GM06990 (cell line): ENCODE data around the gene SHISA6.

ENCODE experiments used
- DNase-seq: peaks from one replicate; pipeline ENCODE4 v3.0.0-alpha.2; 2011; ENCODE audit not compliant: insufficient read length; ENCODE audit errors: extremely low read depth
- H3K27me3 ChIP-seq: replicated peaks from 2 replicates; pipeline ENCODE4 v1.6.0; 2011; ENCODE audit warnings: low read length; ENCODE audit not compliant: control insufficient read depth, insufficient read depth
- H3K36me3 ChIP-seq: 2 replicates; pipeline ENCODE4 v1.5.1; 2011; ENCODE audit warnings: low read length; ENCODE audit not compliant: control insufficient read depth, insufficient read depth
- H3K4me3 ChIP-seq: replicated peaks from 2 replicates; pipeline ENCODE4 v1.5.1; 2011; ENCODE audit warnings: low read depth, mild to moderate bottlenecking, control low read depth, low read length
- CTCF ChIP-seq: IDR thresholded peaks from 2 replicates; pipeline ENCODE4 v1.5.1; 2011; ENCODE audit warnings: low read length, control low read depth, mild to moderate bottlenecking, inconsistent platforms; ENCODE audit not compliant: insufficient read depth, poor library complexity, severe bottlenecking

Gene SHISA6

DNA sequence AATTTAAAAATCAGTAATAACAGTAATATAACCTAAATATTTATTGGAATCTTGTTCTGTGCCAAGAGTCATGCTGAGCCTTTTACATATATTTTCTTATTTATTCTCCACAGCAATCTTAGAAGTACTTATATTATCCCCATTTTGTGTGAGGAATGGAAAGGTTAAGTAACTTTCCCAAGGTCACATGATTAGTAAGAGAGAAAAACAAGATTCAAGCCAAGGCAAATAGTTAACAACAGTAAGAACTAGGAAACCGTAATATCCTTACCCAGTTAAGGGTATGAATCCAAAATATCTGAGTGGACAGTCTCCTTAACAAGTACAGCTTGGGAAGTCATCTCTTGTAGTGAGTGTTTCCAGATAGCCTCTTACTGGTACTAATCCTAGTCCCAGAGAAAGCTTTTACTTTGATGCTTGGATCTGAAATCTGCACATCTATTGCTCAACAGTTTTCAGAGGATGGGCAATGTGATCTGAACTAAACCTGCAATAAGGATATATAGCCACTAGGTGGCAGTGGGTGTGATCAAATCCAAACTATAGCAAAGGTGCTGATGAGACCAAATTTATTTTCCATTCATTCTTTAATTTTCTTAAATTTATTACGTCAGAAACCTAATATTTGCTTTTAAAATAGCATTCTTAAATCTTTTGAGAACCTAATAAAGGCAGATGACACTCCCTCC, 23.3 kb downstream of the SHISA6 start:
- Histone ChIP-seq H3K27me3 (no peaks in the 10 kb centered on the region), H3K4me3 (no peak overlapping the region), H3K36me3 (no peaks in the 10 kb centered on the region)
- DNase-seq: no peak
- TF ChIP-seq CTCF: peak; percentile 19

DNA sequence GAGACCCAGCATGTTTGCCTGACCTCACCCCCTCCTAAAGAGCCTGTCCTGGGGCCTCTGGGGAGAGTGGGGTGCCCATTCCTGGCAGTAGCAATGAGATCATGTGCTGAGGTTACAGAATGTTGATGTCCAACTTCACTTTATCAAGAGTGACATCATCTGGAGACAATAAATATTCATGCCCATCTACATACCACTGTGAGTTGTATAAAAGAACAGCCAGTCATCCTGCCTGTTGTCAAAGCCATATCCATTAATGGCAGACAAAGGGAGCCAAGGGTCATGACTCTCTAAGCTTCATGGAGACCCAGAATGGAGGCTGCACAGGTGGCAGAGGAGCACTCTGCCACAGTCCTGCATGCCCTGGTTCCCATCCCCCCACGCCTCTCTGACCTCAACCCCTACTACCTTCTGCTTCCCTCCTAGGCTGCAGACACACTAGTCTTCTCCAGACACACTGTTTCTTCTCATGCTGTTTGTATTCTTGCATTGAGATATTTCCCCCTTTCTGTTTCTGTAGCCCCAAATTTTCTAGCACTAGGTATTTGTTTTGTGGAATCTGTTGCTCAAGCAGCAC, 27.1 kb downstream of the SHISA6 start:
- DNase-seq: no peak
- no peak for TF ChIP-seq CTCF
- H3K4me3 ChIP-seq: no peak overlapping the region
- H3K36me3 ChIP-seq: no peaks in the 10 kb centered on the region
- no peaks in the 10 kb centered on the region for H3K27me3 ChIP-seq

DNA sequence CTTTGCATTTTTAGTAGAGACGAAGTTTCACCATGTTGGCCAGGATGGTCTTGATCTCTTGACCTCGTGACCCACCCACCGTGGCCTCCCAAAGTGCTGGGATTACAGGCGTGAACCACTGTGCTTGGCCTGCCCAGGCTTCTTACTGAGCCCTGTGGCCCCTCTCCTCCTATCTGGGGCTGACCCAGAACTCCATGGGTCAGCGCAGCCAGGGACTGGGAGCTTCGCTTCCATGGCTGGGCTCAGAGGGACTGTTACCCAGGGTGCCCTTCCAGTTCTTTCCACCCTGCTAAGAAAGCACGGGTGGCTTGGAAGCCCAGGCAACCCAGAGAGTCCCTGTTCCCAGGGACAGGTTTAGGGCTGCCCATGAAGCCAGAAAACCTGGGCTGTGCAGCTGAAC, 28.2 kb downstream of the SHISA6 start:
- no peak overlapping the region for H3K4me3 ChIP-seq
- no peak for DNase-seq
- H3K36me3 ChIP-seq: no peaks in the 10 kb centered on the region
- no peak for TF ChIP-seq CTCF
- H3K27me3 ChIP-seq: no peaks in the 10 kb centered on the region

- H3K27me3 ChIP-seq: no peaks in the 10 kb centered on the region
- TF ChIP-seq CTCF: no peak
- DNase-seq: no peak
- no peaks in the 10 kb centered on the region for H3K36me3 ChIP-seq
- H3K4me3 ChIP-seq: no peak overlapping the region
These were observed 31.2 kb downstream of the SHISA6 start for GRCh38 chr17:11272191-11272590.

DNA sequence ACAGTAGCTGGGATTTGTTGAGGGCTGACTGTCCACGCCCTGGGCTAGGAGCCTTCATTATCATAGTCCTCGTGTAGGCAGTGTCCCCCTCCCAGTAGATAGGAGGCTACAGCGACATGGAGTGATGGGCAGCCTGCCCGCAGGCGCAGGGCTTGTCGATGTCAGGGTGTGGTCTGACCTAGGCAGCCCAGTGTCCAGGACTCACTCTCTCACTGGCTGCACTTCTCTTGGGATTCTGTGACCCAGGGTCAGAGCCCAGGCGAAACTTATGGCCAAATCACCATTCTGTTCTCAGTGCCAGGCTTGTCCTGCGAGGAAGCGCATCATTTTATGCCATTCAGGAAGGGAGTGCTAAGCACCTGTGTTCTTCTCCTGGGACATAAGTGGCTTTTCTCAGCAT, 32.6 kb downstream of the SHISA6 start:
- TF ChIP-seq CTCF: no peak
- H3K27me3 ChIP-seq: no peaks in the 10 kb centered on the region
- no peak overlapping the region for H3K4me3 ChIP-seq
- no peak for DNase-seq
- no peaks in the 10 kb centered on the region for H3K36me3 ChIP-seq
